Tibial artery (tissue), 4 donors: Measurements from ENCODE around the gene NUDT4.
"Not testable (repeated sequence)": the region's sequence is repeated elsewhere in the genome, so short reads cannot be mapped to it uniquely, and the experiment has no call there.

Experiments used
- DNase-seq, 2 donors: peaks; one replicate each; pipeline ENCODE4 v3.0.0-alpha.2; 2019
- H3K27ac ChIP-seq, 2 donors: fragments of 200-600 bp; sonication (generic) in 1 of 2; 1 replicate in 1 of 2; 2 replicates in 1 of 2; pipeline ENCODE4 v1.5.1; 2018 to 2019; ENCODE audit warnings: mild to moderate bottlenecking in 1 of 2
- H3K27me3 ChIP-seq, 2 donors: fragments of 200-600 bp; sonication (generic) in 1 of 2; one replicate each; pipeline versions ENCODE4 v1.5.1 to v1.6.0; 2016 to 2019
- H3K36me3 ChIP-seq, 3 donors: fragments of 200-600 bp; sonication (generic) in 2 of 3; one replicate each; pipeline ENCODE4 v1.5.1; 2016 to 2019; ENCODE audit warnings: mild to moderate bottlenecking in 2 of 3
- H3K4me1 ChIP-seq, 4 donors: fragments of 200-600 bp; sonication (generic) in 2 of 4; 1 replicate in 3 of 4; 2 replicates in 1 of 4; pipeline ENCODE4 v1.5.1; 2016 to 2019
- H3K4me3 ChIP-seq, 2 donors: fragments of 200-600 bp; sonication (generic) in 1 of 2; 1 replicate in 1 of 2; 2 replicates in 1 of 2; pipeline ENCODE4 v1.5.1; 2018 to 2019; ENCODE audit warnings: mild to moderate bottlenecking in 2 of 2
- H3K9me3 ChIP-seq, 3 donors: fragments of 200-600 bp; sonication (generic) in 1 of 3; one replicate each; pipeline ENCODE4 v1.5.1; 2016 to 2019
- CTCF ChIP-seq, 2 experiments: fragments of 200-600 bp in 1 of 2; fragments of 450-650 bp in 1 of 2; IDR thresholded peaks; one replicate each; pipeline ENCODE4 v1.5.1; 2017 to 2019; ENCODE audit warnings: antibody characterized with exemption in 2 of 2, mild to moderate bottlenecking in 1 of 2, moderate library complexity in 1 of 2
- intact Hi-C: fragments of 100-400 bp; cut with DNase I; formaldehyde crosslinking; loops from one replicate; pipeline ENCODE4 v1.15.0; 2023; ENCODE audit warnings: low total_unique reads

NUDT4 gene

GRCh38 chr12:93380480-93381121 is 2.9 kb downstream of the NUDT4 start:
- no peaks in the 10 kb centered on the region for H3K9me3 ChIP-seq
- H3K36me3 ChIP-seq = no peaks in the 10 kb centered on the region
- intact Hi-C loops = loop anchor here (10.0 kb wide), 1 partner anchor 256 kb away; no protein-coding TSS in a partner anchor
- no peaks in the 10 kb centered on the region for H3K27me3 ChIP-seq
- no peak for DNase-seq
- no peak for TF ChIP-seq CTCF (IDR thresholded peaks at IDR 0.05)
- H3K4me3 ChIP-seq = peak overlapping the region; percentile 84 to 87
- H3K4me1 ChIP-seq = peaks cover 0 to 67% (median 27%) of the 10 kb centered on the region in 4 donors
- H3K27ac ChIP-seq = peak overlapping the region; percentile 93 to 96

- Histone ChIP-seq H3K9me3 (no peaks in the 10 kb centered on the region), H3K27ac (peak overlapping the region; percentile 93 to 96), H3K4me1 (peaks cover 0 to 67% (median 22%) of the 10 kb centered on the region in 4 donors), H3K36me3 (no peaks in the 10 kb centered on the region), H3K27me3 (no peaks in the 10 kb centered on the region), H3K4me3 (peak overlapping the region; percentile 84 to 87)
- intact Hi-C loops = loop anchor here (10.0 kb wide), 1 partner anchor 257 kb away; no protein-coding TSS in a partner anchor
- no peak for DNase-seq
- TF ChIP-seq CTCF (IDR thresholded peaks at IDR 0.05) = no peak
Measured at GRCh38 chr12:93381161-93381975, 3.6 kb downstream of the NUDT4 start.

- Histone ChIP-seq H3K27ac (peak overlapping the region; percentile 93 to 96), H3K4me1 (peaks cover 0 to 65% (median 20%) of the 10 kb centered on the region in 4 donors), H3K4me3 (peak overlapping the region; percentile 84 to 87)
- H3K9me3 ChIP-seq, DNase-seq, H3K36me3 ChIP-seq, H3K27me3 ChIP-seq: not testable (repeated sequence)
- intact Hi-C loops = loop anchor here (10.0 kb wide), 1 partner anchor 257 kb away; no protein-coding TSS in a partner anchor
Measured at GRCh38 chr12:93381976-93382437, 4.3 kb downstream of the NUDT4 start.

GRCh38 chr12:93387780-93388179 is 10.1 kb downstream of the NUDT4 start:
- TF ChIP-seq CTCF (IDR thresholded peaks at IDR 0.05) = no peak
- no peak for DNase-seq
- Histone ChIP-seq H3K27ac (no peak overlapping the region), H3K4me1 (peaks cover 0 to 88% (median 29%) of the 10 kb centered on the region in 4 donors), H3K36me3 (no peaks in the 10 kb centered on the region), H3K4me3 (no peak overlapping the region), H3K27me3 (no peaks in the 10 kb centered on the region), H3K9me3 (no peaks in the 10 kb centered on the region)
- intact Hi-C loops = loop anchor here (10.0 kb wide), 1 partner anchor 263 kb away; no protein-coding TSS in a partner anchor

- intact Hi-C loops = loop anchor here (10.0 kb wide), 1 partner anchor 365 kb away; no protein-coding TSS in a partner anchor
- Histone ChIP-seq H3K4me3 (no peak overlapping the region), H3K36me3 (peaks cover 5 to 6% (median 5%) of the 10 kb centered on the region in 3 donors), H3K27me3 (no peaks in the 10 kb centered on the region), H3K27ac (no peak overlapping the region), H3K4me1 (peaks cover 0 to 79% (median 21%) of the 10 kb centered on the region in 4 donors), H3K9me3 (no peaks in the 10 kb centered on the region)
- no peak for DNase-seq
- no peak for TF ChIP-seq CTCF (IDR thresholded peaks at IDR 0.05)
Measured at GRCh38 chr12:93390031-93390430, 12.3 kb downstream of the NUDT4 start.
